ENCODE measurements around the gene APEH. TPM values are rescaled to one million over a fixed set of nuclear protein-coding genes. Genes with fewer than 3 reads are reported as not detected.

APEH gene
- total and polyA plus RNA-seq, 9 of the 15 experiments (the other 6 are each of a cell fraction or from before 2014, with no cell fraction given), result 70.9 to 177 (median 117) TPM

- in situ Hi-C loops (cut with MboI) (no loop called here), intact Hi-C loops (cut with micrococcal nuclease) (no loop called here)
- no peak for DNase-seq (ENCODE audit: extremely low read depth in 1 of 4, low spot score in 3 of 4)
- FAIRE-seq, result no peak
- Histone ChIP-seq H3K9ac (ENCODE audit: insufficient read depth in 1 of 2, low read depth in 2 of 2, low read length in 2 of 2) (peak overlapping the region in 1 of 2 experiments; percentile 98; a peak in 2 of 4 replicates), H3K4me3 (no peak overlapping the region), H3K4me1 (replicated peaks in 1 of 2; ENCODE audit: control insufficient read depth in 2 of 2, insufficient read depth in 2 of 2, low read length in 2 of 2) (peaks cover 17 to 38% of the 10 kb centered on the region in 2 experiments; a peak in 4 of 5 replicates), H4K20me1 (replicated peaks; ENCODE audit: control insufficient read depth, insufficient read depth, low read length) (no peaks in the 10 kb centered on the region; the same call in 1 of the 2 replicates), H2AFZ (ENCODE audit: low read depth, low read length) (no peak overlapping the region), H3K79me2 (ENCODE audit: control insufficient read depth, insufficient read depth, low read length) (peaks cover 29% of the 10 kb centered on the region), H3K9me1 (ENCODE audit: control insufficient read depth, insufficient read depth, low read length) (peaks cover 5% of the 10 kb centered on the region), H3K4me2 (ENCODE audit: insufficient read depth, low read length) (no peak overlapping the region), H3K36me3 (ENCODE audit: control insufficient read depth, insufficient read depth, low read length) (peaks cover 60% of the 10 kb centered on the region; the same call in 2 of the 3 replicates), H3K9me3 (replicated peaks; ENCODE audit: control insufficient read depth, insufficient read depth, low read depth, low read length) (no peaks in the 10 kb centered on the region), H3K27ac (ENCODE audit: extremely low read depth, low read depth, low read length) (no peak overlapping the region), H3K27me3 (ENCODE audit: control insufficient read depth in 2 of 2, insufficient read depth in 2 of 2, low read length in 2 of 2) (no peaks in the 10 kb centered on the region)
- no peak for TF ChIP-seq SETDB1 (IDR thresholded peaks at IDR 0.05; ENCODE audit: low read length)
- no peak for TF ChIP-seq TCF7 (IDR thresholded peaks at IDR 0.05; ENCODE audit: borderline replicate concordance)
- TF ChIP-seq ZNF764 (CRISPR knock-in tag; IDR thresholded peaks at IDR 0.05; ENCODE audit: low read depth), result no peak
- TF ChIP-seq ESRRB (CRISPR knock-in tag; IDR thresholded peaks at IDR 0.05; ENCODE audit: borderline replicate concordance), result no peak
- no peak for TF ChIP-seq CCAR2 (IDR thresholded peaks at IDR 0.05; ENCODE audit: low read depth, low read length)
- no peak for TF ChIP-seq NRF1 (conservative IDR thresholded peaks at IDR 0.05 in 1 of 2, IDR thresholded peaks at IDR 0.05 in 1 of 2)
- no peak for TF ChIP-seq RBM15 (IDR thresholded peaks at IDR 0.05; ENCODE audit: insufficient read depth, low read length)
- no peak for TF ChIP-seq CREB3L1 (IDR thresholded peaks at IDR 0.05; ENCODE audit: borderline replicate concordance, low read depth)
- TF ChIP-seq XRCC4 (IDR thresholded peaks at IDR 0.05; ENCODE audit: extremely low read depth, insufficient read depth, insufficient read length), result no peak
- no peak for TF ChIP-seq SMARCA5 (IDR thresholded peaks at IDR 0.05)
- TF ChIP-seq ZNF717 (CRISPR knock-in tag; IDR thresholded peaks at IDR 0.05), result no peak
- no peak for TF ChIP-seq HMGXB4 (CRISPR knock-in tag; IDR thresholded peaks at IDR 0.05)
- no peak for TF ChIP-seq TEAD2 (tag; IDR thresholded peaks at IDR 0.05)
- TF ChIP-seq EZH2 (IDR thresholded peaks at IDR 0.05; ENCODE audit: borderline replicate concordance, low read depth, low read length), result no peak
- no peak for TF ChIP-seq HINFP (tag; conservative IDR thresholded peaks at IDR 0.05; ENCODE audit: low read depth)
- ChIA-PET POLR2A (interaction anchor here (1.0 kb wide), 1 partner anchor 14 kb away, joined by 3 read pairs; the partner anchor contains the start of genes MST1 and RNF123), CTCF (ENCODE audit: low intra/inter-chr PET ratio) (no interaction called here)
- 88% methylated on average over 5 of the region's 11 CpGs for WGBS (ENCODE audit: insufficient coverage, low coverage, missing lambda C conversion rate)
- no peak for ATAC-seq
- TSS peak; percentile 44 for BruUV-seq (replicated peaks)
Observed at GRCh38 chr3:49675912-49676311, 1.8 kb downstream of the APEH start.
